Measurements from ENCODE around the gene TRIM33.

TRIM33 gene

DNA sequence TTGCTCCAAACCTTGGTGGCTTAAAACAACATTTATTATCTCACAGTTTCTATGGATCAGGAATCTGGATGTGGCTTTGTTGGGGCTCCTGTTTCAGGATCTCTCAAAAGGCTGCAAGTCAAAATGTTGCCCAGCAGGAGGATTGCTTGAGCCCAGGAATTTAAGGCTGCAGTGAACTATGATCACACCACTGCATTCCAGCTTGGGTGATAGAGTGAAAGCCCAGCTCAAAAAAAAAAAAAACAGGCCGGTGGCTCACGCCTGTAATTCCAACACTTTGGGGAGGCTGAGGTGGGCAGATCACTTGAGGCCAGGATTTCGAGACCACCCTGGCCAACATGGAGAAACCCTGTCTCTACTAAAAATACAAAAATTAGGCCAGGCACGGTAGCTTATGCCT is 40.4 kb upstream of the TRIM33 start:
- no peaks in the 10 kb centered on the region for H3K27me3 ChIP-seq (replicated peaks; ENCODE audit: control insufficient read depth, insufficient read depth, low read length)
- TF ChIP-seq, protein P1, sequence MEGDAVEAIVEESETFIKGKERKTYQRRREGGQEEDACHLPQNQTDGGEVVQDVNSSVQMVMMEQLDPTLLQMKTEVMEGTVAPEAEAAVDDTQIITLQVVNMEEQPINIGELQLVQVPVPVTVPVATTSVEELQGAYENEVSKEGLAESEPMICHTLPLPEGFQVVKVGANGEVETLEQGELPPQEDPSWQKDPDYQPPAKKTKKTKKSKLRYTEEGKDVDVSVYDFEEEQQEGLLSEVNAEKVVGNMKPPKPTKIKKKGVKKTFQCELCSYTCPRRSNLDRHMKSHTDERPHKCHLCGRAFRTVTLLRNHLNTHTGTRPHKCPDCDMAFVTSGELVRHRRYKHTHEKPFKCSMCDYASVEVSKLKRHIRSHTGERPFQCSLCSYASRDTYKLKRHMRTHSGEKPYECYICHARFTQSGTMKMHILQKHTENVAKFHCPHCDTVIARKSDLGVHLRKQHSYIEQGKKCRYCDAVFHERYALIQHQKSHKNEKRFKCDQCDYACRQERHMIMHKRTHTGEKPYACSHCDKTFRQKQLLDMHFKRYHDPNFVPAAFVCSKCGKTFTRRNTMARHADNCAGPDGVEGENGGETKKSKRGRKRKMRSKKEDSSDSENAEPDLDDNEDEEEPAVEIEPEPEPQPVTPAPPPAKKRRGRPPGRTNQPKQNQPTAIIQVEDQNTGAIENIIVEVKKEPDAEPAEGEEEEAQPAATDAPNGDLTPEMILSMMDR (IDR thresholded peaks at IDR 0.05; ENCODE audit: insufficient read depth, low read length, poor library complexity, severe bottlenecking), result no peak
- H3K4me3 ChIP-seq (replicated peaks; ENCODE audit: low read depth, low read length), result no peak overlapping the region
- H3K36me3 ChIP-seq (ENCODE audit: control insufficient read depth, insufficient read depth, low read length), result no peaks in the 10 kb centered on the region
- no peak for DNase-seq (ENCODE audit: extremely low read depth, insufficient read length)

DNA sequence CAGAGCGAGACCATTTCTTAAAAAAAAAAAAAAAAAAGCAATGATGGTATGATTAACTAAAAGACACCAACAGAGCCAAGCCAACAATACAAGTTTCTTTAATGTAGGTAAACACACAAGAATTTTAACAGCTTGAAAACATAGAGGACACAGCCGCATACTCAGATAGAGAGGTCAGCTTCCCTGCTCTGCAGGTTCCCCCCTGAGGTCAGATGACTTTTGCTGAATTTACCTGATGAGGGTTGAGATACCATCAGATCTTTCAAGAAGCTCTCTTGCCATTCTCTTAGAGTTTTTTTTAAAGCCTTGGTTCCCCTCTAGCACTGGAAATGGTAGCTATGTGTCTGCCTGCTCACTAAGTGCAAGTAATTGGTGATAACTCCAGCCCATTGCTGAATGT is 39.3 kb upstream of the TRIM33 start:
- Histone ChIP-seq H3K27me3 (replicated peaks; ENCODE audit: control insufficient read depth, insufficient read depth, low read length) (no peaks in the 10 kb centered on the region), H3K36me3 (ENCODE audit: control insufficient read depth, insufficient read depth, low read length) (no peaks in the 10 kb centered on the region), H3K4me3 (replicated peaks; ENCODE audit: low read depth, low read length) (no peak overlapping the region)
- TF ChIP-seq, protein P1 (IDR thresholded peaks at IDR 0.05; ENCODE audit: insufficient read depth, low read length, poor library complexity, severe bottlenecking), result no peak
- DNase-seq (ENCODE audit: extremely low read depth, insufficient read length), result no peak

DNA sequence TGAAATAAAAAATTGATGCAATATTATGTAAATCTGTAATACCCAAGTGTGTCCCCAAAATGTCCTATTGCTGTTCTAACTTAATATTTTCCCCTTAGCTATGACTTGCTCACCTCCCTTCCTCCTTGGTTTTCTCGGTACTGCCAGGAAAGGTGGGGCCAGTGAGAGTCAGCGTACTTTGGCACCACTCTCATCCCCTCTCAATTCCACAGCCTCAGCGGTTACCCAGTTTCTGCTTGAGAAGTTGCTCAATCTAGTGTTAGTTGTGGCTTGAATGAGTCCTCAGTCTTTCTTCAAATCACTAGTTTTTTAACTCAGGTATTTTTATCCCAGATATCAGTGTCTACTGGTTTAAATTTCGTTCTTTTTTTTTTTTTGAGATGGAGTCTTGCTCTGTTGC is 38.1 kb upstream of the TRIM33 start:
- DNase-seq (ENCODE audit: extremely low read depth, insufficient read length), result no peak
- Histone ChIP-seq H3K4me3 (replicated peaks; ENCODE audit: low read depth, low read length) (no peak overlapping the region), H3K36me3 (ENCODE audit: control insufficient read depth, insufficient read depth, low read length) (no peaks in the 10 kb centered on the region), H3K27me3 (replicated peaks; ENCODE audit: control insufficient read depth, insufficient read depth, low read length) (no peaks in the 10 kb centered on the region)
- TF ChIP-seq, protein P1 (IDR thresholded peaks at IDR 0.05; ENCODE audit: insufficient read depth, low read length, poor library complexity, severe bottlenecking), result no peak

DNA sequence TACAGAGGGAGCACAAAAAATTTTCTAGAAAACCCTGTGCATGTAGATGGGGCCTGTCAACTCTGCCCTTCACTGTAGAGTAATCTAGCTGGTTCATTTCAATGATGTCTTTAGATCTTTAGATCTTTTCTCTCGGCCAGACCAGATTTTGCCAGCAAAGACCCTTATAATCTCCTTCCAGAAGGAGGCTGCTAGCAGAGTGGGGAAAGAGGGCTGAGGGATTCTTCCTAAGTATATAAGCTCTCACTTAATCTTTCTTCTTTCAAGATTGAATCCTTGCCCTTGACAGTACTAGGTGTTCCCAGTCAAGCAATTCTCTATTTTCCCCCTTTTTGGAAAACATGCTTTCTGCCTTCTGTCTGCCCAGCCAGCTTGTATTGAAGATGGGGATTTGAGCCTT is 36.1 kb upstream of the TRIM33 start:
- Histone ChIP-seq H3K27me3 (replicated peaks; ENCODE audit: control insufficient read depth, insufficient read depth, low read length) (no peaks in the 10 kb centered on the region), H3K36me3 (ENCODE audit: control insufficient read depth, insufficient read depth, low read length) (no peaks in the 10 kb centered on the region), H3K4me3 (replicated peaks; ENCODE audit: low read depth, low read length) (no peak overlapping the region)
- no peak for DNase-seq (ENCODE audit: extremely low read depth, insufficient read length)
- TF ChIP-seq, protein P1 (IDR thresholded peaks at IDR 0.05; ENCODE audit: insufficient read depth, low read length, poor library complexity, severe bottlenecking), result no peak

- Histone ChIP-seq H3K27me3 (replicated peaks; ENCODE audit: control insufficient read depth, insufficient read depth, low read length) (no peaks in the 10 kb centered on the region), H3K36me3 (ENCODE audit: control insufficient read depth, insufficient read depth, low read length) (no peaks in the 10 kb centered on the region), H3K4me3 (replicated peaks; ENCODE audit: low read depth, low read length) (no peak overlapping the region)
- no peak for DNase-seq (ENCODE audit: extremely low read depth, insufficient read length)
- TF ChIP-seq, protein P1 (IDR thresholded peaks at IDR 0.05; ENCODE audit: insufficient read depth, low read length, poor library complexity, severe bottlenecking), result no peak
Measured at GRCh38 chr1:114545796-114546195, 34.8 kb upstream of the TRIM33 start.

DNA sequence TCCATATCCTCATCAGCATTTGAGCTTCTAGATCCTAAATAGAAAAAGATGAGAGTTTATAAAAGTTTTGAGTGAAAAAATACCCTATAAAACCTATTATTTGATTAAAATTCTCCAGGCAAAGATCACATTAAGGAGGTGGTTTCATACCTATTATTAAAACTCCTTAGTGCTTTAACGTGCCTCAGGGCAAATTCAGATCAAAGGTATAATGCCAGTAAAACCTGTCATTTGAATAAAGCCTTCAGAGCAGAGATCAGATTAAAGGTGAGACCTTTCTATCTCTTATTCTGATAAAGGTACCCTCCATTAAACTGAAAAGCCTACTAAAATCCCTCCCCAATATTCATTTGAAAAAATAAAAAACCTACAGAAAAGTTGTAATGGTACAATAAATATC is 34.3 kb upstream of the TRIM33 start:
- Histone ChIP-seq H3K4me3 (replicated peaks; ENCODE audit: low read depth, low read length) (no peak overlapping the region), H3K27me3 (replicated peaks; ENCODE audit: control insufficient read depth, insufficient read depth, low read length) (no peaks in the 10 kb centered on the region), H3K36me3 (ENCODE audit: control insufficient read depth, insufficient read depth, low read length) (no peaks in the 10 kb centered on the region)
- DNase-seq (ENCODE audit: extremely low read depth, insufficient read length), result no peak
- TF ChIP-seq, protein P1 (IDR thresholded peaks at IDR 0.05; ENCODE audit: insufficient read depth, low read length, poor library complexity, severe bottlenecking), result no peak
